T-cell (primary cell): ENCODE measurements around the gene ECEL1. TPM values are rescaled to one million over a fixed set of nuclear protein-coding genes. Genes with fewer than 3 reads are reported as not detected.

Source experiments
- ATAC-seq, 4 experiments: fragments of 200-7000 bp in 3 of 4; fragments of 150-1000 bp in 1 of 4; cut with Tn5 transposase; replicated peaks in 1 of 4; 1 replicate in 3 of 4; 2 replicates in 1 of 4; pipeline ENCODE4 v1.10.0; 2021; ENCODE audit warnings: moderate library complexity in 3 of 4, mild to moderate bottlenecking in 2 of 4, moderate number of reproducible peaks in 1 of 4
- CTCF ChIA-PET, 2 donors: fragments of 300-600 bp; sonication (Branson Sonifier 250); formaldehyde crosslinking; loops; one replicate each; lab custom pipeline; 2022; ENCODE audit warnings: antibody characterized with exemption in 2 of 2; lab: Charles Lee
- POLR2A ChIA-PET, 2 donors: fragments of 300-600 bp; sonication (Branson Sonifier 250); formaldehyde crosslinking; loops; one replicate each; lab custom pipeline; 2022; ENCODE audit warnings: antibody characterized with exemption in 2 of 2; lab: Charles Lee
- DNase-seq, 35 experiments: peaks; one replicate each; pipeline versions ENCODE4 v3.0.0 to v3.0.0-alpha.2; 2013 to 2023
- H3K27ac ChIP-seq: one replicate; pipeline ENCODE4 v1.5.1; 2013; ENCODE audit warnings: low read length
- H3K27me3 ChIP-seq, 2 experiments: replicated peaks in 1 of 2; 1 replicate in 1 of 2; 2 replicates in 1 of 2; pipeline versions ENCODE4 v1.6.1 to v1.7.0; 2013; ENCODE audit warnings: low read length in 1 of 2, mixed read lengths in 1 of 2; ENCODE audit not compliant: control insufficient read depth in 2 of 2, insufficient read depth in 2 of 2; ENCODE audit errors: extremely low read depth in 1 of 2
- H3K36me3 ChIP-seq, 2 donors: 1 replicate in 1 of 2; 2 replicates in 1 of 2; pipeline versions ENCODE4 v1.6.1 to v1.7.0; 2013; ENCODE audit warnings: low read length in 1 of 2; ENCODE audit not compliant: control insufficient read depth in 2 of 2, insufficient read depth in 1 of 2; ENCODE audit errors: extremely low read depth in 1 of 2
- H3K4me1 ChIP-seq, 2 experiments: 1 replicate in 1 of 2; 2 replicates in 1 of 2; pipeline versions ENCODE4 v1.6.1 to v1.7.0; 2013; ENCODE audit warnings: low read length in 2 of 2, mixed read lengths in 1 of 2; ENCODE audit not compliant: insufficient read depth in 2 of 2, control insufficient read depth in 1 of 2; ENCODE audit errors: extremely low read depth in 1 of 2
- H3K4me3 ChIP-seq, 2 donors: 1 replicate in 1 of 2; 2 replicates in 1 of 2; pipeline versions ENCODE4 v1.5.1 to v1.7.0; 2013; ENCODE audit warnings: mild to moderate bottlenecking in 2 of 2, low read length in 1 of 2, moderate library complexity in 1 of 2; ENCODE audit not compliant: control insufficient read depth in 1 of 2; ENCODE audit errors: extremely low read depth in 1 of 2
- H3K9me3 ChIP-seq: 2 replicates; pipeline ENCODE4 v1.7.0; 2013
- H3K27ac Mint-ChIP-seq, 2 donors: one replicate each; pipeline ENCODE4 v1.8.0; 2020 to 2021; ENCODE audit warnings: mild to moderate bottlenecking in 2 of 2, mixed read lengths in 2 of 2
- H3K27me3 Mint-ChIP-seq, 2 donors: one replicate each; pipeline ENCODE4 v1.8.0; 2021 to 2022; ENCODE audit warnings: mixed read lengths in 2 of 2
- H3K36me3 Mint-ChIP-seq: one replicate; pipeline ENCODE4 v1.8.0; 2021; ENCODE audit warnings: mixed read lengths
- H3K4me1 Mint-ChIP-seq, 3 donors: one replicate each; pipeline ENCODE4 v1.8.0; 2020 to 2022; ENCODE audit warnings: mixed read lengths in 3 of 3, mild to moderate bottlenecking in 1 of 3
- H3K4me3 Mint-ChIP-seq, 3 donors: one replicate each; pipeline ENCODE4 v1.8.0; 2020 to 2022; ENCODE audit warnings: mild to moderate bottlenecking in 3 of 3, mixed read lengths in 3 of 3, moderate library complexity in 3 of 3
- H3K9me3 Mint-ChIP-seq, 3 donors: one replicate each; pipeline ENCODE4 v1.8.0; 2020 to 2022; ENCODE audit warnings: mixed read lengths in 3 of 3
- WGBS: methylation state at CpG from one replicate; pipeline ENCODE4 v1.1.5; 2013; ENCODE audit warnings: missing lambda C conversion rate; ENCODE audit not compliant: insufficient coverage; 5-methylcytosine and 5-hydroxymethylcytosine counted together
- total RNA-seq, 35 experiments: library from RNA in 6 of 35; stranded (reverse) in 6 of 35; fragments of 120-200 nt in 1 of 35; gene quantifications; one replicate each; pipeline versions ENCODE4 v1.2.1 to v1.2.4 and lab custom pipeline; 2013 to 2026

Gene ECEL1
- total RNA-seq, 5 donors from 2014 or later (not counting 1 experiment from before 2014, with no cell fraction given): 0.15 to 0.19 TPM; not detected in 3

DNA sequence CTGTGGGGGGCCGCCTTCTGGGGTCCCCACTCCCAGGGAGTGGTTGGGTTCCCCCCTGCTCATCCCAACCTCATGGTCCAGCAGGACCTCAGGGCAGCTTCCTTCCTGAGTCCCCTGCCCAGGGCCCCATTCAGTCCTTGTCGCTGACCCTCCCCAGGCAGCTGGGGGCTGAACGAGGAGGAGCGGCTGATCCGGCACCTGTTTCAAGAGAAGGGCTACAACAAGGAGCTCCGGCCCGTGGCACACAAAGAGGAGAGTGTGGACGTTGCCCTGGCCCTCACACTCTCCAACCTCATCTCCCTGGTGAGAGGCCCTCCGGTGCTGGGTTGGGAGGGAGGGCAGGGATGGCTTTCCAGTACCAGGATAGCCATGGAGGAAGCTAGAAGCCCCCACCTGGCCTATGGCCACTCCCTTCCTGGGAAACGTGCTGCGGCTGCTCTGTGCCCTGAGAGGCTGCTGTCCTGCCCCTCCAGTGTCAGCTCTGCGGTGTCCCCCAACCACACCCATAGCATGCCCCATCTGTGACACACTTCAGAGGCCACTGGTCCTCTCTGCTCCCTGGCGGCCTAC is 38.8 kb upstream of the ECEL1 start:
- Mint-ChIP-seq H3K4me3 (no peak overlapping the region), H3K9me3 (no peaks in the 10 kb centered on the region), H3K4me1 (peaks cover 14 to 25% (median 19%) of the 10 kb centered on the region in 3 donors), H3K36me3 (no peaks in the 10 kb centered on the region), H3K27me3 (peaks cover 21 to 52% of the 10 kb centered on the region in 2 donors), H3K27ac (no peak overlapping the region)
- no peak for ATAC-seq
- Histone ChIP-seq H3K4me3 (no peak overlapping the region), H3K27ac (no peak overlapping the region), H3K9me3 (no peaks in the 10 kb centered on the region), H3K4me1 (peaks cover 0 to 42% of the 10 kb centered on the region in 2 experiments), H3K27me3 (peaks cover 2 to 89% of the 10 kb centered on the region in 2 experiments), H3K36me3 (no peaks in the 10 kb centered on the region)
- 74% methylated on average over 8 of the region's 13 CpGs for WGBS
- POLR2A ChIA-PET: no interaction called here
- DNase-seq: no peak
- CTCF ChIA-PET: interaction anchor here in 1 of 2 donors (0.6 kb wide), 1 partner anchor 597 kb away, joined by 3 read pairs; no protein-coding TSS in a partner anchor

- WGBS: 67% methylated on average over 2 of the region's 18 CpGs
- no peaks in the 10 kb centered on the region for H3K36me3 Mint-ChIP-seq
- peaks cover 2 to 89% of the 10 kb centered on the region in 2 experiments for H3K27me3 ChIP-seq
These were observed 38.2 kb upstream of the ECEL1 start, which contains the start of gene CHRND for GRCh38 chr2:232525791-232526371. TSS of gene CHRND (plus strand) at chr2:232526160. CDS start at chr2:232526216, 56 bp downstream.

GRCh38 chr2:232525199-232525598 is 37.6 kb upstream of the ECEL1 start:
- H3K27ac ChIP-seq: no peak overlapping the region
- CTCF ChIA-PET: interaction anchor here in 1 of 2 donors (0.7 kb wide), 1 partner anchor 13 kb away, joined by 3 read pairs; no protein-coding TSS in a partner anchor
- H3K4me1 Mint-ChIP-seq: peaks cover 14 to 26% (median 21%) of the 10 kb centered on the region in 3 donors
- 100% methylated on average over 4 of the region's 14 CpGs for WGBS
- peaks cover 30 to 53% of the 10 kb centered on the region in 2 donors for H3K27me3 Mint-ChIP-seq
- no peak for DNase-seq
- no peak overlapping the region for H3K4me3 ChIP-seq
- ATAC-seq: no peak
- no peaks in the 10 kb centered on the region for H3K36me3 Mint-ChIP-seq
- peaks cover 0 to 43% of the 10 kb centered on the region in 2 experiments for H3K4me1 ChIP-seq
- POLR2A ChIA-PET: no interaction called here
- no peak overlapping the region for H3K4me3 Mint-ChIP-seq
- no peaks in the 10 kb centered on the region for H3K9me3 ChIP-seq
- no peak overlapping the region for H3K27ac Mint-ChIP-seq
- no peaks in the 10 kb centered on the region for H3K36me3 ChIP-seq
- H3K9me3 Mint-ChIP-seq: no peaks in the 10 kb centered on the region
- H3K27me3 ChIP-seq: peaks cover 2 to 89% of the 10 kb centered on the region in 2 experiments

More at GRCh38 chr2:232525791-232526371, 38.2 kb upstream of the ECEL1 start, which contains the start of gene CHRND:
- POLR2A ChIA-PET: no interaction called here
- DNase-seq (no peak), ATAC-seq (no peak)
- no peaks in the 10 kb centered on the region for H3K9me3 ChIP-seq
- CTCF ChIA-PET: interaction anchor here in 1 of 2 donors (0.7 kb wide), 1 partner anchor 12 kb away, joined by 3 read pairs; no protein-coding TSS in a partner anchor
- no peak within 1 kb of the TSS for H3K4me3 ChIP-seq
- peaks cover 0 to 43% of the 10 kb centered on the region in 2 experiments for H3K4me1 ChIP-seq
- Mint-ChIP-seq H3K9me3 (no peaks in the 10 kb centered on the region), H3K4me1 (peaks cover 14 to 26% (median 21%) of the 10 kb centered on the region in 3 donors), H3K27ac (no peak within 1 kb of the TSS), H3K27me3 (peaks cover 23 to 54% of the 10 kb centered on the region in 2 donors), H3K4me3 (no peak within 1 kb of the TSS)
- H3K36me3 ChIP-seq: no peaks in the 10 kb centered on the region
- no peak within 1 kb of the TSS for H3K27ac ChIP-seq

- CTCF ChIA-PET: no interaction called here
- ATAC-seq (no peak), DNase-seq (no peak)
- no peak overlapping the region for H3K27ac Mint-ChIP-seq
- peak overlapping the region in 1 of 3 donors; percentile 42 for H3K4me3 Mint-ChIP-seq
- no peaks in the 10 kb centered on the region for H3K9me3 Mint-ChIP-seq
- no peak overlapping the region for H3K4me3 ChIP-seq
- 64% methylated on average over 5 of the region's 6 CpGs for WGBS
- peaks cover 31 to 54% of the 10 kb centered on the region in 2 donors for H3K27me3 Mint-ChIP-seq
- H3K9me3 ChIP-seq: no peaks in the 10 kb centered on the region
- POLR2A ChIA-PET: no interaction called here
- no peak overlapping the region for H3K27ac ChIP-seq
- peaks cover 0 to 43% of the 10 kb centered on the region in 2 experiments for H3K4me1 ChIP-seq
- no peaks in the 10 kb centered on the region for H3K36me3 Mint-ChIP-seq
- H3K27me3 ChIP-seq: peaks cover 2 to 90% of the 10 kb centered on the region in 2 experiments
- no peaks in the 10 kb centered on the region for H3K36me3 ChIP-seq
- peaks cover 14 to 26% (median 21%) of the 10 kb centered on the region in 3 donors for H3K4me1 Mint-ChIP-seq
These were observed 37.1 kb upstream of the ECEL1 start for GRCh38 chr2:232524771-232525170.

DNA sequence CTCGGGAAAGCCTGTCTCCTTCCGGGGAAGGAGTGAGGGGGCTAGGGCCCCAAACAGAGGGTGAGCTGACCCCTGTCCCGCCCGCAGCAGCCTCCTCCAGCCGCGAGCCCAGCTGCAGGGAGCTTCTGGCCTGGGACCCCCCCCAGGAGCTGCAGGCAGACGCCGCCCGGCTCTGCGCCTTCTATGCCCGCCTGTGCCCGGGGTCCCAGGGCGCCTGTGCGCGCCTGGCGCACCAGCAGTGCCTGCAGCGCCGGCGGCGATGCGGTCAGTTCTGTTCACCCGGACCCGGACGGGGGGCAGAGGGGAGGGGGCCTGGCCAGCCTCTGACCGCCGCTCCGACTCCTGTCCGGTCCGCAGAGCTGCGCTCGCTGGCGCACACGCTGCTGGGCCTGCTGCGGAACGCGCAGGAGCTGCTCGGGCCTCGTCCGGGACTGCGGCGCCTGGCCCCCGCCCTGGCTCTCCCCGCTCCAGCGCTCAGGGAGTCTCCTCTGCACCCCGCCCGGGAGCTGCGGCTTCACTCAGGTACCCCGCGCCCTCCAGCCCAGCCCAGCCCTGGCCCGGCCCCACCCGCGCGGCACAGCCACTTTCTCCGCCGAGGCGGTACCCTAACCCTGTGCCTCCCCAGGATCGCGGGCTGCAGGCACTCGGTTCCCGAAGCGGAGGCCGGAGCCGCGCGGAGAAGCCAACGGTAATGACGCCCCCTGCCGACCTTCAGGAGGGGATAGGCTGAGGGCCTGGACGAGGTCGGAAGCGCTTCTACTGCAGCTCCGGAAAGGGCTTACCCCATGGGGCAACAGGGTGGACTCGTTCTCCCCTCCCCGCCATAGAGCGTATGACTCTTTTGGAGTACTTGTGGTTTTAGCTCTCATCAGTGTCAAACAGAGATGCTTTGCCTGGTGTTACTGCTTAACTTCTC is 36.3 kb upstream of the ECEL1 start:
- POLR2A ChIA-PET: no interaction called here
- H3K27me3 Mint-ChIP-seq: peaks cover 33 to 59% of the 10 kb centered on the region in 2 donors

DNA sequence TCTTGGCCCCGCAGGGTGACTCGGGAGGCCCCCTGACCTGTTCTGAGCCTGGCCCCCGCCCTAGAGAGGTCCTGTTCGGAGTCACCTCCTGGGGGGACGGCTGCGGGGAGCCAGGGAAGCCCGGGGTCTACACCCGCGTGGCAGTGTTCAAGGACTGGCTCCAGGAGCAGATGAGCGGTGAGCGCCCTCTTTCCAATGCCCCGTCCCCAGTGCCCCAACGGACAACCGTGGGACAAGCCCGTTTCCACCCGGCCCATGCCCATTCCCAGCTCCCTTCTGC is 35.7 kb upstream of the ECEL1 start:
- Mint-ChIP-seq H3K27me3 (peaks cover 27 to 57% of the 10 kb centered on the region in 2 donors), H3K27ac (no peak overlapping the region), H3K9me3 (no peaks in the 10 kb centered on the region), H3K4me1 (peaks cover 4 to 15% (median 11%) of the 10 kb centered on the region in 3 donors), H3K36me3 (no peaks in the 10 kb centered on the region), H3K4me3 (peak overlapping the region in 2 of 3 donors; percentile 59 to 71)
- Histone ChIP-seq H3K4me1 (peaks cover 0 to 33% of the 10 kb centered on the region in 2 experiments), H3K9me3 (no peaks in the 10 kb centered on the region), H3K4me3 (peak overlapping the region in 1 of 2 donors; percentile 25), H3K27ac (no peak overlapping the region), H3K36me3 (no peaks in the 10 kb centered on the region), H3K27me3 (peaks cover 2 to 91% of the 10 kb centered on the region in 2 experiments)
- no peak for ATAC-seq
- WGBS: 26% methylated on average over 13 of the region's 16 CpGs
- CTCF ChIA-PET: no interaction called here
- POLR2A ChIA-PET: no interaction called here
- DNase-seq: no peak

More for the DNA sequence above, 36.3 kb upstream of the ECEL1 start:
- Mint-ChIP-seq H3K27ac (no peak overlapping the region), H3K9me3 (no peaks in the 10 kb centered on the region), H3K36me3 (no peaks in the 10 kb centered on the region), H3K4me3 (peak overlapping the region in 1 of 3 donors; percentile 71), H3K4me1 (peaks cover 10 to 21% (median 17%) of the 10 kb centered on the region in 3 donors)
- Histone ChIP-seq H3K27me3 (peaks cover 2 to 92% of the 10 kb centered on the region in 2 experiments), H3K4me1 (peaks cover 0 to 39% of the 10 kb centered on the region in 2 experiments), H3K36me3 (no peaks in the 10 kb centered on the region), H3K4me3 (peak overlapping the region in 1 of 2 donors; percentile 25), H3K9me3 (no peaks in the 10 kb centered on the region), H3K27ac (no peak overlapping the region)
- DNase-seq (peak in 1 of 35 experiments; percentile 32), ATAC-seq (peak in 2 of 4 experiments; percentile 18 to 26)
- CTCF ChIA-PET: no interaction called here
- WGBS: 3% methylated on average over 72 of the region's 75 CpGs
